ENCODE results near the gene OGN.
"Not testable (repeated sequence)": the region's sequence is repeated elsewhere in the genome, so short reads cannot be mapped to it uniquely, and the experiment has no call there.

The OGN gene

GRCh38 chr9:92404042-92404836 lies at the start of gene OGN:
TSS of gene OGN (minus strand) at chr9:92404578. CDS start at chr9:92403407, 1,171 bp downstream.
- in situ Hi-C loops (cut with MboI; ENCODE audit: low sequenced_read_pairs), result no loop called here

- in situ Hi-C loops (cut with MboI; ENCODE audit: low sequenced_read_pairs), result no loop called here
Observed at GRCh38 chr9:92446536-92446935, 42.2 kb upstream of the OGN start.

GRCh38 chr9:92444841-92445240 lies 40.5 kb upstream of the OGN start:
- in situ Hi-C loops (cut with MboI; ENCODE audit: low sequenced_read_pairs), result no loop called here

GRCh38 chr9:92440751-92441046 lies 36.3 kb upstream of the OGN start:
- in situ Hi-C loops (cut with MboI; ENCODE audit: low sequenced_read_pairs), result no loop called here

- in situ Hi-C loops (cut with MboI; ENCODE audit: low sequenced_read_pairs), result no loop called here
Observed at GRCh38 chr9:92439921-92440750, 35.8 kb upstream of the OGN start.

- in situ Hi-C loops (cut with MboI; ENCODE audit: low sequenced_read_pairs), result no loop called here
Observed at GRCh38 chr9:92438900-92439526, 34.6 kb upstream of the OGN start.

GRCh38 chr9:92435263-92435662 lies 30.9 kb upstream of the OGN start:
- in situ Hi-C loops (cut with MboI; ENCODE audit: low sequenced_read_pairs), result no loop called here

GRCh38 chr9:92432972-92433548 lies 28.7 kb upstream of the OGN start:
- in situ Hi-C loops (cut with MboI; ENCODE audit: low sequenced_read_pairs), result no loop called here

GRCh38 chr9:92432350-92432749 lies 28.0 kb upstream of the OGN start:
- in situ Hi-C loops (cut with MboI; ENCODE audit: low sequenced_read_pairs), result no loop called here

GRCh38 chr9:92429836-92430235 lies 25.5 kb upstream of the OGN start:
- in situ Hi-C loops (cut with MboI; ENCODE audit: low sequenced_read_pairs), result no loop called here

GRCh38 chr9:92426501-92427145 lies 22.2 kb upstream of the OGN start:
- in situ Hi-C loops (cut with MboI; ENCODE audit: low sequenced_read_pairs), result no loop called here

GRCh38 chr9:92425474-92425873 lies 21.1 kb upstream of the OGN start:
- in situ Hi-C loops (cut with MboI; ENCODE audit: low sequenced_read_pairs), result no loop called here

GRCh38 chr9:92424340-92424739 lies 20.0 kb upstream of the OGN start, which contains the start of gene OMD:
TSS of gene OMD (minus strand) at chr9:92424471. CDS start at chr9:92417558, 6,913 bp downstream.
- in situ Hi-C loops (cut with MboI; ENCODE audit: low sequenced_read_pairs), result no loop called here

GRCh38 chr9:92423612-92424011 lies 19.2 kb upstream of the OGN start:
- in situ Hi-C loops (cut with MboI; ENCODE audit: low sequenced_read_pairs), result no loop called here

GRCh38 chr9:92422611-92423338 lies 18.4 kb upstream of the OGN start:
- in situ Hi-C loops (cut with MboI; ENCODE audit: low sequenced_read_pairs), result no loop called here

- in situ Hi-C loops (cut with MboI; ENCODE audit: low sequenced_read_pairs), result no loop called here
Observed at GRCh38 chr9:92414566-92414965, 10.2 kb upstream of the OGN start.

GRCh38 chr9:92411157-92411556 lies 6.8 kb upstream of the OGN start:
- in situ Hi-C loops (cut with MboI; ENCODE audit: low sequenced_read_pairs), result not testable (repeated sequence)

- in situ Hi-C loops (cut with MboI; ENCODE audit: low sequenced_read_pairs), result no loop called here
Observed at GRCh38 chr9:92408747-92409478, 4.5 kb upstream of the OGN start.

- in situ Hi-C loops (cut with MboI; ENCODE audit: low sequenced_read_pairs), result no loop called here
Observed at GRCh38 chr9:92407818-92408217, 3.4 kb upstream of the OGN start.

- in situ Hi-C loops (cut with MboI; ENCODE audit: low sequenced_read_pairs), result no loop called here
Observed at GRCh38 chr9:92406477-92406876, 2.1 kb upstream of the OGN start.

All from HL-60/S4 treated with phorbol 12-myristate 13-acetate at 8.2 ng/mL for 4 days and 3 days (cell line).